Suppressor macrophage treated with lipopolysaccharide for 1 hour (primary cell): ENCODE data around the gene HS1BP3.

Source experiments
- DNase-seq, 3 donors: peaks; one replicate each; pipeline ENCODE4 v3.0.0-alpha.2; 2020 to 2022

The HS1BP3 gene

GRCh38 chr2:20662308-20662937 lies 11.5 kb upstream of the HS1BP3 start:
- no peak for DNase-seq

- peak; percentile 74 to 83 (median 81) for DNase-seq
These were observed 10.8 kb upstream of the HS1BP3 start for GRCh38 chr2:20661421-20662307.

GRCh38 chr2:20660506-20661420 lies 9.9 kb upstream of the HS1BP3 start:
- DNase-seq: peak; percentile 39 to 59 (median 47)

GRCh38 chr2:20657522-20658235 lies 6.8 kb upstream of the HS1BP3 start:
- no peak for DNase-seq

GRCh38 chr2:20656561-20656960 lies 5.7 kb upstream of the HS1BP3 start:
- no peak for DNase-seq

GRCh38 chr2:20654535-20654813 lies 3.6 kb upstream of the HS1BP3 start:
- DNase-seq: peak in 2 of 3 donors; percentile 35 to 44

- peak; percentile 38 to 60 (median 48) for DNase-seq
These were observed 3.0 kb upstream of the HS1BP3 start for GRCh38 chr2:20653695-20654534.

GRCh38 chr2:20652673-20653575 lies 2.0 kb upstream of the HS1BP3 start:
- DNase-seq: no peak

- no peak for DNase-seq
These were observed 1.2 kb upstream of the HS1BP3 start for GRCh38 chr2:20652141-20652540.

- DNase-seq: no peak
These were observed 817 bp upstream of the HS1BP3 start for GRCh38 chr2:20651731-20652099.

- peak; percentile 34 to 44 (median 34) for DNase-seq
These were observed 463 bp downstream of the HS1BP3 start for GRCh38 chr2:20650393-20650876.

- peak in 1 of 3 donors; percentile 25 for DNase-seq
These were observed 922 bp downstream of the HS1BP3 start for GRCh38 chr2:20649976-20650375.

- DNase-seq: peak; percentile 54 to 72 (median 56)
These were observed 1.3 kb downstream of the HS1BP3 start for GRCh38 chr2:20649576-20649975.

GRCh38 chr2:20648831-20649230 lies 2.1 kb downstream of the HS1BP3 start:
- DNase-seq: no peak

- DNase-seq: no peak
These were observed 2.7 kb downstream of the HS1BP3 start for GRCh38 chr2:20648206-20648605.

GRCh38 chr2:20647738-20648137 lies 3.2 kb downstream of the HS1BP3 start:
- no peak for DNase-seq

GRCh38 chr2:20647211-20647610 lies 3.7 kb downstream of the HS1BP3 start:
- DNase-seq: no peak

GRCh38 chr2:20646446-20646845 lies 4.5 kb downstream of the HS1BP3 start:
- no peak for DNase-seq

- DNase-seq: no peak
These were observed 5.1 kb downstream of the HS1BP3 start for GRCh38 chr2:20645761-20646160.

GRCh38 chr2:20645301-20645701 lies 5.6 kb downstream of the HS1BP3 start:
- DNase-seq: no peak
